HepG2 (cell line): Measurements from ENCODE around the gene GMEB2. TPM values are rescaled to one million over a fixed set of nuclear protein-coding genes. Genes with fewer than 3 reads are reported as not detected.

ENCODE experiments used
- ATAC-seq: fragments of 200-7000 bp; cut with Tn5 transposase; 3 replicates; pipeline ENCODE4 v1.9.1; 2020; ENCODE audit warnings: mild to moderate bottlenecking, moderate library complexity
- BruUV-seq: library from RNA; stranded (reverse); fragments of 400-500 nt; replicated peaks from 2 replicates; lab custom pipeline; 2021; lab: Mats Ljungman, UMichigan
- CTCF ChIA-PET: fragments of 300-600 bp; formaldehyde crosslinking; extraction: SDS; loops from one replicate; lab custom pipeline; 2021; ENCODE audit warnings: low total read pairs, inconsistent platforms, low intra/inter-chr PET ratio; lab: Yijun Ruan, JAX
- POLR2A ChIA-PET: fragments of 350-600 bp; sonication (Branson Sonifier 250); formaldehyde crosslinking; loops from one replicate; lab custom pipeline; 2020; ENCODE audit warnings: antibody characterized with exemption, inconsistent platforms; lab: Yijun Ruan, JAX
- DNase-seq: peaks from one replicate; pipeline ENCODE4 v3.0.0-alpha.2; 2015; ENCODE audit warnings: low spot score
- FAIRE-seq: peaks from 3 replicates; lab custom pipeline; 2011; peaks lifted over from hg19 to GRCh38; lab: Jason Lieb, UNC
- H2AFZ ChIP-seq: one replicate; pipeline ENCODE4 v1.6.1; 2011; ENCODE audit warnings: low read length, inconsistent platforms
- H3K27ac ChIP-seq: fragments of 300-600 bp; 3 replicates; pipeline ENCODE4 v1.8.0; 2011; ENCODE audit warnings: mixed run types, mild to moderate bottlenecking, mixed read lengths, low read length, inconsistent platforms; ENCODE audit not compliant: insufficient read depth; ENCODE audit errors: extremely low read length
- H3K27me3 ChIP-seq, 2 experiments: fragments of 200-600 bp in 1 of 2; 2 replicates in 1 of 2; 3 replicates in 1 of 2; pipeline versions ENCODE4 v1.6.0 to v1.8.0; 2011; ENCODE audit warnings: low read length in 2 of 2, mild to moderate bottlenecking in 2 of 2, moderate library complexity in 2 of 2, inconsistent platforms in 1 of 2; ENCODE audit not compliant: insufficient read depth in 2 of 2, control insufficient read depth in 1 of 2
- H3K36me3 ChIP-seq, 2 experiments: fragments of 200-600 bp in 1 of 2; replicated peaks in 1 of 2; 2 replicates in 1 of 2; 3 replicates in 1 of 2; pipeline versions ENCODE4 v1.5.1 to v1.8.0; 2011; ENCODE audit warnings: low read length in 2 of 2, inconsistent platforms in 1 of 2; ENCODE audit not compliant: insufficient read depth in 2 of 2, control insufficient read depth in 1 of 2
- H3K4me1 ChIP-seq: 2 replicates; pipeline ENCODE4 v1.5.1; 2012; ENCODE audit warnings: low read length, inconsistent platforms; ENCODE audit not compliant: insufficient read depth
- H3K4me2 ChIP-seq: 2 replicates; pipeline ENCODE4 v1.6.0; 2011; ENCODE audit warnings: low read depth, low read length, inconsistent platforms
- H3K4me3 ChIP-seq, 3 experiments: fragments of 200-600 bp in 1 of 3; sonication (generic), shearing (Covaris generic) in 1 of 3; replicated peaks in 1 of 3; 2 replicates each; pipeline ENCODE4 v1.5.1; 2011 to 2016; ENCODE audit warnings: low read length in 3 of 3, inconsistent platforms in 2 of 3, low read depth in 2 of 3, mild to moderate bottlenecking in 2 of 3, control low read depth in 1 of 3, mixed read lengths in 1 of 3; ENCODE audit not compliant: insufficient read depth in 1 of 3
- H3K79me2 ChIP-seq: one replicate; pipeline ENCODE4 v1.6.1; 2011; ENCODE audit warnings: low read length, inconsistent platforms; ENCODE audit not compliant: insufficient read depth
- H3K9ac ChIP-seq: 2 replicates; pipeline ENCODE4 v1.6.0; 2011; ENCODE audit warnings: mild to moderate bottlenecking, low read depth, low read length, inconsistent platforms; ENCODE audit not compliant: insufficient read depth
- H3K9me3 ChIP-seq: 2 replicates; pipeline ENCODE4 v1.5.1; 2012; ENCODE audit warnings: mild to moderate bottlenecking, low read length
- H4K20me1 ChIP-seq: 2 replicates; pipeline ENCODE4 v1.6.0; 2011; ENCODE audit warnings: inconsistent platforms, mild to moderate bottlenecking, low read length, moderate library complexity; ENCODE audit not compliant: insufficient read depth
- ATAD3A ChIP-seq: sonication (generic); formaldehyde crosslinking; IDR thresholded peaks from 2 replicates; pipeline ENCODE4 v1.4.0; 2020; ENCODE audit warnings: missing genetic modification reagents
- GABPB1 ChIP-seq: IDR thresholded peaks from 2 replicates; pipeline ENCODE4 v1.6.1; 2016; ENCODE audit warnings: mild to moderate bottlenecking, missing genetic modification reagents, moderate library complexity, missing compliant biosample characterization
- HOXA3 ChIP-seq: sonication (generic); formaldehyde crosslinking; IDR thresholded peaks from 2 replicates; pipeline ENCODE4 v1.5.0; 2020; ENCODE audit warnings: missing genetic modification reagents
- MEF2D ChIP-seq: sonication (generic); formaldehyde crosslinking; IDR thresholded peaks from 2 replicates; pipeline ENCODE4 v1.5.1; 2020; ENCODE audit warnings: mild to moderate bottlenecking, missing genetic modification reagents
- NR3C1 ChIP-seq: sonication (generic); formaldehyde crosslinking; IDR thresholded peaks from 2 replicates; pipeline ENCODE4 v1.4.0; 2020; ENCODE audit warnings: missing genetic modification reagents
- PAWR ChIP-seq: sonication (generic); formaldehyde crosslinking; IDR thresholded peaks from 2 replicates; pipeline ENCODE4 v1.4.0; 2020; ENCODE audit warnings: missing genetic modification reagents, mild to moderate bottlenecking, borderline replicate concordance
- POGK ChIP-seq: sonication (generic); formaldehyde crosslinking; conservative IDR thresholded peaks from 2 replicates; pipeline ENCODE4 v1.8.0; 2022; ENCODE audit warnings: mild to moderate bottlenecking, moderate library complexity, missing genetic modification reagents
- RFX3 ChIP-seq: IDR thresholded peaks from 2 replicates; pipeline ENCODE4 v1.6.1; 2016; ENCODE audit warnings: missing biosample characterization, missing genetic modification reagents
- RFXANK ChIP-seq: IDR thresholded peaks from 2 replicates; pipeline ENCODE4 v1.6.1; 2016
- RNF2 ChIP-seq: fragments of 450-650 bp; conservative IDR thresholded peaks from 2 replicates; pipeline ENCODE4 v1.6.1; 2016; ENCODE audit warnings: low read depth
- SP4 ChIP-seq: sonication (generic); formaldehyde crosslinking; IDR thresholded peaks from 2 replicates; pipeline ENCODE4 v1.8.1; 2023; ENCODE audit warnings: mild to moderate bottlenecking, missing genetic modification reagents
- TAF15 ChIP-seq: fragments of 200-400 bp; formaldehyde crosslinking; IDR thresholded peaks from one replicate; pipeline ENCODE4 v1.6.1; 2018; ENCODE audit warnings: mild to moderate bottlenecking, low read depth, low read length; ENCODE audit not compliant: poor library complexity, severe bottlenecking
- TBX2 ChIP-seq: sonication (generic); formaldehyde crosslinking; IDR thresholded peaks from 2 replicates; pipeline ENCODE4 v1.5.0; 2020; ENCODE audit warnings: missing genetic modification reagents, mild to moderate bottlenecking, borderline replicate concordance
- ZFX ChIP-seq: sonication (generic); formaldehyde crosslinking; IDR thresholded peaks from 2 replicates; pipeline ENCODE4 v1.4.0; 2020; ENCODE audit warnings: mild to moderate bottlenecking, low read depth, missing genetic modification reagents, moderate library complexity
- ZKSCAN1 ChIP-seq: fragments of 150-350 bp; IDR thresholded peaks from 2 replicates; pipeline ENCODE4 v1.6.1; 2014; ENCODE audit warnings: low read length
- ZNF468 ChIP-seq: sonication (generic); formaldehyde crosslinking; IDR thresholded peaks from 2 replicates; pipeline ENCODE4 v1.8.0; 2022; ENCODE audit warnings: mild to moderate bottlenecking, moderate library complexity, missing genetic modification reagents
- ZNF530 ChIP-seq: sonication (generic); formaldehyde crosslinking; IDR thresholded peaks from 2 replicates; pipeline ENCODE4 v1.5.0; 2020; ENCODE audit warnings: low read depth, mild to moderate bottlenecking, missing genetic modification reagents
- WGBS: methylation state at CpG from one replicate; pipeline ENCODE4 v1.1.6; 2017; ENCODE audit warnings: low lambda C conversion rate; 5-methylcytosine and 5-hydroxymethylcytosine counted together
- in situ Hi-C: cut with HindIII; loops from 2 replicates; pipeline ENCODE4 v1.10.0; 2017; ENCODE audit warnings: low pct_unique_long_range_greater_than_20kb; ENCODE audit not compliant: extremely low pct_ligation_motif_present
- intact Hi-C: fragments of 100-400 bp; cut with micrococcal nuclease; formaldehyde crosslinking; loops from one replicate; pipeline ENCODE4 v1.10.0; 2022; ENCODE audit not compliant: unreplicated experiment
- polyA plus RNA-seq, 8 experiments: library from polyadenylated mRNA; depleted of rRNA in 3 of 8; stranded (reverse) in 7 of 8; unstranded in 1 of 8; fragments of >200 nt; fragmentation: Illumina TruSeq in 4 of 8; extraction: Trizol in 4 of 8; gene quantifications; 2 replicates each; pipeline versions ENCODE4 v1.2.1 to v1.2.3, GENCODE V29; 2011 to 2016; ENCODE audit warnings: low read depth in 4 of 8, missing spikeins in 1 of 8, mixed read lengths in 1 of 8; ENCODE audit not compliant: insufficient read depth in 1 of 8
- total RNA-seq, 5 experiments: library from RNA; depleted of rRNA; stranded (reverse); fragments of >200 nt; fragmentation: Illumina TruSeq; extraction: Trizol; gene quantifications; 2 replicates each; pipeline ENCODE4 v1.2.3, GENCODE V29; 2016; ENCODE audit warnings: low read depth in 1 of 5
- TF ChIP-seq, protein P1 (sequence below): sonication (generic); formaldehyde crosslinking; IDR thresholded peaks from 2 replicates; pipeline ENCODE4 v1.4.0; 2020; ENCODE audit warnings: mild to moderate bottlenecking, missing genetic modification reagents
- TF ChIP-seq, protein P2 (sequence below): sonication (generic); formaldehyde crosslinking; IDR thresholded peaks from 2 replicates; pipeline ENCODE4 v1.4.0; 2020; ENCODE audit warnings: missing genetic modification reagents

Gene GMEB2
- total and polyA plus RNA-seq, 2 of the 13 experiments (the other 11 are each of a cell fraction or from before 2014, with no cell fraction given): 10.6 to 12.4 TPM

- TF ChIP-seq RNF2 (no peak), RFX3 (peak; percentile 29; the same call in 1 of the 2 replicates), ZKSCAN1 (no peak), ZNF468 (CRISPR knock-in tag) (no peak), HOXA3 (CRISPR knock-in tag) (peak; percentile 8; the same call in 1 of the 2 replicates), RFXANK (no peak), NR3C1 (CRISPR knock-in tag) (no peak), POGK (CRISPR knock-in tag) (no peak), PAWR (CRISPR knock-in tag) (no peak), MEF2D (CRISPR knock-in tag) (no peak)
- TF ChIP-seq, protein P1, sequence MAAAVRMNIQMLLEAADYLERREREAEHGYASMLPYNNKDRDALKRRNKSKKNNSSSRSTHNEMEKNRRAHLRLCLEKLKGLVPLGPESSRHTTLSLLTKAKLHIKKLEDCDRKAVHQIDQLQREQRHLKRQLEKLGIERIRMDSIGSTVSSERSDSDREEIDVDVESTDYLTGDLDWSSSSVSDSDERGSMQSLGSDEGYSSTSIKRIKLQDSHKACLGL (CRISPR knock-in tag): peak; percentile 32; the same call in 1 of the 2 replicates
These were observed 73.0 kb downstream of the GMEB2 start, which contains the start of gene FNDC11 (continued) for GRCh38 chr20:63553933-63554290.

- no peaks in the 10 kb centered on the region for H3K9me3 ChIP-seq
- FAIRE-seq (no peak), ATAC-seq (peak; percentile 9), DNase-seq (peak; percentile 40)
- BruUV-seq: no TSS peak
- H3K27ac ChIP-seq: no peak overlapping the region
- intact Hi-C loops: no loop called here
- peaks cover 16 to 37% of the 10 kb centered on the region in 2 experiments; a peak in 4 of 5 replicates for H3K27me3 ChIP-seq
- peaks cover 28% of the 10 kb centered on the region for H3K4me1 ChIP-seq
- no peaks in the 10 kb centered on the region for H3K79me2 ChIP-seq
- 12% methylated on average over 16 of the region's 37 CpGs for WGBS
- H4K20me1 ChIP-seq: no peaks in the 10 kb centered on the region
- CTCF ChIA-PET: no interaction called here
- H3K4me3 ChIP-seq: peak overlapping the region in 2 of 3 experiments; percentile 32 to 65; a peak in 3 of 6 replicates
- no peaks in the 10 kb centered on the region for H3K36me3 ChIP-seq
- H2AFZ ChIP-seq: no peak overlapping the region
- in situ Hi-C loops: no loop called here
- H3K4me2 ChIP-seq: peak overlapping the region; percentile 38
- POLR2A ChIA-PET: interaction anchor here (0.8 kb wide), 2 partner anchors 9 to 86 kb away, joined by 3 to 7 read pairs; no protein-coding TSS in a partner anchor
- no peak overlapping the region for H3K9ac ChIP-seq
- TF ChIP-seq SP4: peak; percentile 59; the same call in 1 of the 2 replicates
- no peak for TF ChIP-seq TAF15
- TF ChIP-seq ZFX: no peak
- peak; percentile 13; the same call in 1 of the 2 replicates for TF ChIP-seq TBX2
- TF ChIP-seq, protein P2, sequence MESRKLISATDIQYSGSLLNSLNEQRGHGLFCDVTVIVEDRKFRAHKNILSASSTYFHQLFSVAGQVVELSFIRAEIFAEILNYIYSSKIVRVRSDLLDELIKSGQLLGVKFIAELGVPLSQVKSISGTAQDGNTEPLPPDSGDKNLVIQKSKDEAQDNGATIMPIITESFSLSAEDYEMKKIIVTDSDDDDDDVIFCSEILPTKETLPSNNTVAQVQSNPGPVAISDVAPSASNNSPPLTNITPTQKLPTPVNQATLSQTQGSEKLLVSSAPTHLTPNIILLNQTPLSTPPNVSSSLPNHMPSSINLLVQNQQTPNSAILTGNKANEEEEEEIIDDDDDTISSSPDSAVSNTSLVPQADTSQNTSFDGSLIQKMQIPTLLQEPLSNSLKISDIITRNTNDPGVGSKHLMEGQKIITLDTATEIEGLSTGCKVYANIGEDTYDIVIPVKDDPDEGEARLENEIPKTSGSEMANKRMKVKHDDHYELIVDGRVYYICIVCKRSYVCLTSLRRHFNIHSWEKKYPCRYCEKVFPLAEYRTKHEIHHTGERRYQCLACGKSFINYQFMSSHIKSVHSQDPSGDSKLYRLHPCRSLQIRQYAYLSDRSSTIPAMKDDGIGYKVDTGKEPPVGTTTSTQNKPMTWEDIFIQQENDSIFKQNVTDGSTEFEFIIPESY: 0 out of 2 replicates have a peak, but pooled peaks have one; percentile 7
- peak; percentile 29; the same call in 1 of the 2 replicates for TF ChIP-seq GABPB1 (CRISPR knock-in tag)
- no peak for TF ChIP-seq ATAD3A
- TF ChIP-seq ZNF530 (CRISPR knock-in tag): no peak
These were observed 73.5 kb downstream of the GMEB2 start for GRCh38 chr20:63553251-63553932.
